H1 (cell line): ENCODE results near the gene PDE8B. TPM values are rescaled to one million over a fixed set of nuclear protein-coding genes. Genes with fewer than 3 reads are reported as not detected.

Experiments used
- CTCF ChIA-PET: fragments of 300-600 bp; sonication (Branson Sonifier 250); formaldehyde crosslinking; loops from one replicate; lab custom pipeline; 2021; ENCODE audit not compliant: partially characterized antibody; lab: Charles Lee
- POLR2A ChIA-PET: fragments of 300-600 bp; sonication (Branson Sonifier 250); formaldehyde crosslinking; loops from one replicate; lab custom pipeline; 2021; ENCODE audit warnings: inconsistent platforms; ENCODE audit not compliant: partially characterized antibody; lab: Charles Lee
- DNase-seq, 2 experiments: peaks; one replicate each; pipeline versions ENCODE4 v3.0.0 to v3.0.0-alpha.2; 2010 to 2022; ENCODE audit warnings: low spot score in 2 of 2, low read depth in 1 of 2, mixed read lengths in 1 of 2
- FAIRE-seq: peaks from 2 replicates; lab custom pipeline; 2011; peaks lifted over from hg19 to GRCh38; lab: Jason Lieb, UNC
- H2AFZ ChIP-seq: 2 replicates; pipeline ENCODE4 v1.8.1; 2012; ENCODE audit warnings: low read length, inconsistent platforms
- H2AK5ac ChIP-seq: 2 replicates; pipeline ENCODE4 v1.6.1; 2013; ENCODE audit warnings: low read depth, low read length
- H2BK120ac ChIP-seq: replicated peaks from 2 replicates; pipeline ENCODE3; 2013; ENCODE audit warnings: low read depth, low read length, inconsistent platforms
- H2BK12ac ChIP-seq: 2 replicates; pipeline ENCODE4 v1.6.1; 2013; ENCODE audit warnings: low read depth, low read length
- H2BK15ac ChIP-seq: 2 replicates; pipeline ENCODE4 v1.6.1; 2013; ENCODE audit warnings: low read length
- H2BK20ac ChIP-seq: 2 replicates; pipeline ENCODE4 v1.6.1; 2013; ENCODE audit warnings: low read length
- H2BK5ac ChIP-seq: 2 replicates; pipeline ENCODE4 v1.6.1; 2013; ENCODE audit warnings: low read depth, low read length
- H3K14ac ChIP-seq: 2 replicates; pipeline ENCODE4 v1.6.1; 2013; ENCODE audit warnings: inconsistent platforms; ENCODE audit not compliant: insufficient read length
- H3K18ac ChIP-seq: 2 replicates; pipeline ENCODE4 v1.6.1; 2013; ENCODE audit warnings: low read length; ENCODE audit errors: extremely low read depth
- H3K23ac ChIP-seq: 2 replicates; pipeline ENCODE4 v1.6.1; 2013; ENCODE audit warnings: inconsistent platforms; ENCODE audit not compliant: insufficient read length
- H3K23me2 ChIP-seq: 2 replicates; pipeline ENCODE4 v1.6.1; 2013; ENCODE audit warnings: low read depth, low read length
- H3K27ac ChIP-seq: 2 replicates; pipeline ENCODE4 v1.6.1; 2011; ENCODE audit warnings: low read depth, low read length, inconsistent platforms
- H3K27me3 ChIP-seq, 4 experiments: replicated peaks in 1 of 4; 1 replicate in 1 of 4; 2 replicates in 3 of 4; pipeline versions ENCODE4 v1.6.1 to v1.8.1; 2011 to 2013; ENCODE audit warnings: low read length in 3 of 4, mild to moderate bottlenecking in 3 of 4, inconsistent platforms in 2 of 4, mixed read lengths in 2 of 4, moderate library complexity in 1 of 4; ENCODE audit not compliant: control insufficient read depth in 3 of 4, insufficient read depth in 3 of 4; ENCODE audit errors: extremely low read depth in 1 of 4
- H3K36me3 ChIP-seq, 4 experiments: 2 replicates each; pipeline versions ENCODE4 v1.6.1 to v1.8.1; 2011 to 2013; ENCODE audit warnings: mild to moderate bottlenecking in 4 of 4, low read length in 3 of 4, moderate library complexity in 2 of 4, control low read depth in 1 of 4, inconsistent platforms in 1 of 4; ENCODE audit not compliant: insufficient read depth in 4 of 4, control insufficient read depth in 2 of 4
- H3K4ac ChIP-seq: replicated peaks from 2 replicates; pipeline ENCODE3; 2013; ENCODE audit warnings: low read length, low read depth, mixed read lengths, inconsistent platforms; ENCODE audit not compliant: insufficient read length
- H3K4me1 ChIP-seq, 4 experiments: replicated peaks in 1 of 4; 1 replicate in 1 of 4; 2 replicates in 3 of 4; pipeline versions ENCODE4 v1.6.1 to v1.8.1; 2011 to 2013; ENCODE audit warnings: low read length in 3 of 4, inconsistent platforms in 2 of 4, mixed read lengths in 1 of 4; ENCODE audit not compliant: insufficient read depth in 4 of 4, control insufficient read depth in 3 of 4
- H3K4me2 ChIP-seq, 2 experiments: 2 replicates each; pipeline versions ENCODE4 v1.6.1 to v1.8.1; 2011 to 2013; ENCODE audit warnings: low read depth in 2 of 2, low read length in 2 of 2, control low read depth in 1 of 2, inconsistent platforms in 1 of 2, mild to moderate bottlenecking in 1 of 2; ENCODE audit not compliant: insufficient read depth in 1 of 2
- H3K4me3 ChIP-seq, 4 experiments: fragments of 200-600, 300-600 bp in 1 of 4; sonication (generic), shearing (Covaris generic), sonication (Bioruptor Twin) in 1 of 4; 2 replicates each; pipeline versions ENCODE4 v1.5.1 to v1.8.1; 2011 to 2016; ENCODE audit warnings: low read length in 4 of 4, low read depth in 3 of 4, control low read depth in 2 of 4, inconsistent platforms in 2 of 4, mild to moderate bottlenecking in 2 of 4, mixed read lengths in 1 of 4, moderate library complexity in 1 of 4; ENCODE audit not compliant: insufficient read depth in 2 of 4; ENCODE audit errors: extremely low read depth in 1 of 4
- H3K56ac ChIP-seq: replicated peaks from 2 replicates; pipeline ENCODE3; 2013; ENCODE audit warnings: low read depth, mild to moderate bottlenecking, mixed read lengths, low read length, inconsistent platforms; ENCODE audit not compliant: insufficient read length
- H3K79me1 ChIP-seq: 2 replicates; pipeline ENCODE4 v1.6.1; 2013; ENCODE audit warnings: low read depth, low read length, control low read depth
- H3K79me2 ChIP-seq, 2 experiments: 2 replicates each; pipeline versions ENCODE4 v1.6.1 to v1.8.1; 2012 to 2013; ENCODE audit warnings: low read length in 2 of 2, mild to moderate bottlenecking in 2 of 2, inconsistent platforms in 1 of 2; ENCODE audit not compliant: insufficient read depth in 2 of 2, control insufficient read depth in 1 of 2
- H3K9ac ChIP-seq, 4 experiments: replicated peaks in 1 of 4; 1 replicate in 1 of 4; 2 replicates in 3 of 4; pipeline versions ENCODE4 v1.6.1 to v1.8.1; 2011 to 2013; ENCODE audit warnings: low read depth in 3 of 4, low read length in 3 of 4, control low read depth in 2 of 4, mild to moderate bottlenecking in 2 of 4, moderate library complexity in 2 of 4, inconsistent platforms in 1 of 4; ENCODE audit errors: extremely low read depth in 1 of 4
- H3K9me3 ChIP-seq, 2 experiments: 2 replicates each; pipeline versions ENCODE4 v1.6.1 to v1.8.1; 2012 to 2013; ENCODE audit warnings: mild to moderate bottlenecking in 2 of 2, moderate library complexity in 2 of 2, control low read depth in 1 of 2, inconsistent platforms in 1 of 2, low read depth in 1 of 2, low read length in 1 of 2, mixed read lengths in 1 of 2; ENCODE audit not compliant: insufficient read depth in 2 of 2
- H4K20me1 ChIP-seq, 2 experiments: replicated peaks in 1 of 2; 2 replicates each; pipeline versions ENCODE3 to v1.8.1; 2011 to 2013; ENCODE audit warnings: inconsistent platforms in 2 of 2, low read length in 2 of 2, mild to moderate bottlenecking in 1 of 2; ENCODE audit not compliant: insufficient read depth in 2 of 2, control insufficient read depth in 1 of 2
- H4K5ac ChIP-seq: 2 replicates; pipeline ENCODE4 v1.6.1; 2013; ENCODE audit warnings: low read length, low read depth, mixed read lengths, inconsistent platforms; ENCODE audit not compliant: insufficient read length
- H4K8ac ChIP-seq: 2 replicates; pipeline ENCODE4 v1.8.0; 2013; ENCODE audit warnings: mild to moderate bottlenecking, moderate library complexity, low read length, inconsistent platforms; ENCODE audit not compliant: insufficient read depth; ENCODE audit errors: extremely low read depth
- H4K91ac ChIP-seq: replicated peaks from 2 replicates; pipeline ENCODE3; 2013; ENCODE audit warnings: low read length, mixed read lengths, inconsistent platforms; ENCODE audit not compliant: insufficient read length
- ATF2 ChIP-seq: IDR thresholded peaks from 2 replicates; pipeline ENCODE4 v1.6.1; 2012; ENCODE audit warnings: low read length, inconsistent platforms
- ATF3 ChIP-seq: IDR thresholded peaks from 2 replicates; pipeline ENCODE4 v1.6.1; 2011; ENCODE audit warnings: low read depth, mild to moderate bottlenecking, low read length; ENCODE audit not compliant: insufficient read depth
- BRCA1 ChIP-seq: IDR thresholded peaks from 2 replicates; pipeline ENCODE4 v1.6.1; 2012; ENCODE audit warnings: low read depth, low read length, improper control_type of control experiment
- CBX8 ChIP-seq: fragments of 300-800, 300-1000 bp; sonication (generic); IDR thresholded peaks from 2 replicates; pipeline ENCODE4 v1.7.1; 2016; ENCODE audit warnings: low read depth, low read length, borderline replicate concordance
- CHD2 ChIP-seq: IDR thresholded peaks from 2 replicates; pipeline ENCODE4 v1.6.1; 2012; ENCODE audit warnings: low read length, improper control_type of control experiment
- FOSL1 ChIP-seq: IDR thresholded peaks from 2 replicates; pipeline ENCODE4 v1.6.1; 2011; ENCODE audit warnings: mild to moderate bottlenecking, low read depth, low read length, moderate library complexity; ENCODE audit not compliant: insufficient read depth
- HDAC2 ChIP-seq, 2 experiments: fragments of 300-600 bp in 1 of 2; sonication (generic) in 1 of 2; IDR thresholded peaks; 2 replicates each; pipeline ENCODE4 v1.6.1; 2011 to 2012; ENCODE audit warnings: low read depth in 2 of 2, low read length in 2 of 2, mild to moderate bottlenecking in 2 of 2, moderate library complexity in 2 of 2, borderline replicate concordance in 1 of 2, inconsistent platforms in 1 of 2
- NRF1 ChIP-seq: IDR thresholded peaks from 2 replicates; pipeline ENCODE4 v1.6.1; 2011; ENCODE audit warnings: mild to moderate bottlenecking, low read depth, low read length, improper control_type of control experiment
- SP1 ChIP-seq: IDR thresholded peaks from 2 replicates; pipeline ENCODE4 v1.6.1; 2011; ENCODE audit warnings: low read depth, low read length
- SUZ12 ChIP-seq: fragments of 200-600 bp; sonication (generic); IDR thresholded peaks from 2 replicates; pipeline ENCODE4 v1.6.1; 2012; ENCODE audit warnings: mild to moderate bottlenecking, inconsistent platforms, low read length, moderate library complexity, mixed read lengths
- TEAD4 ChIP-seq: IDR thresholded peaks from 2 replicates; pipeline ENCODE4 v1.6.1; 2012; ENCODE audit warnings: low read depth, low read length, inconsistent platforms, mixed read lengths
- YY1 ChIP-seq: IDR thresholded peaks from 2 replicates; pipeline ENCODE4 v1.6.1; 2011; ENCODE audit warnings: low read depth, mild to moderate bottlenecking, low read length
- ZNF274 ChIP-seq: IDR thresholded peaks from 2 replicates; pipeline ENCODE4 v1.7.0; 2012; ENCODE audit warnings: low read length, borderline replicate concordance; ENCODE audit errors: extremely low read depth
- WGBS, 2 experiments: shearing (Covaris generic) in 1 of 2; methylation state at CpG; one replicate each; pipeline versions ENCODE4 v1.1.6 to v1.1.7; 2013 to 2015; ENCODE audit warnings: low lambda C conversion rate in 2 of 2, mixed read lengths in 2 of 2, inconsistent platforms in 1 of 2, low coverage in 1 of 2, missing lambda C conversion rate in 1 of 2; ENCODE audit not compliant: insufficient replicate concordance in 2 of 2, insufficient coverage in 1 of 2, insufficient read length in 1 of 2; ENCODE audit errors: extremely low coverage in 1 of 2, missing lambda C conversion rate in 1 of 2; 5-methylcytosine and 5-hydroxymethylcytosine counted together
- polyA plus RNA-seq, 7 experiments: library from polyadenylated mRNA; depleted of rRNA in 3 of 7; stranded (reverse) in 5 of 7; unstranded in 2 of 7; fragments of >200 nt in 5 of 7; fragments of 200-250 nt in 2 of 7; gene quantifications; 1 replicate in 5 of 7; 2 replicates in 1 of 7; 4 replicates in 1 of 7; pipeline versions ENCODE4 v1.2.1 to v1.2.3, GENCODE V29; 2011 to 2013; ENCODE audit warnings: missing spikeins in 2 of 7, mixed read lengths in 2 of 7
- total RNA-seq: library from RNA; stranded (reverse); fragmentation: NEBNext Ultra II Directional; extraction: Animal tissue kit (Norgen Biotek cat#: 25700); gene quantifications from 2 replicates; pipeline ENCODE4 v1.2.1, GENCODE V29; 2021

PDE8B gene
- total and polyA plus RNA-seq, 2 of the 8 experiments (the other 6 are each of a cell fraction or from before 2014, with no cell fraction given), result 0.32 to 1.1 TPM

GRCh38 chr5:77204967-77205366 lies 5.5 kb upstream of the PDE8B start:
- Histone ChIP-seq H3K4ac (no peak overlapping the region), H3K4me2 (no peak overlapping the region), H2BK15ac (no peak overlapping the region), H4K20me1 (no peaks in the 10 kb centered on the region), H4K8ac (no peak overlapping the region), H2AK5ac (no peak overlapping the region), H2BK20ac (no peak overlapping the region), H3K23ac (no peak overlapping the region), H3K14ac (no peak overlapping the region), H3K9ac (no peak overlapping the region), H3K4me3 (no peak overlapping the region), H3K18ac (no peak overlapping the region), H4K91ac (no peak overlapping the region), H2BK120ac (no peak overlapping the region), H4K5ac (no peak overlapping the region), H3K27ac (no peak overlapping the region), H3K79me2 (no peaks in the 10 kb centered on the region), H2BK12ac (no peak overlapping the region), H2AFZ (no peak overlapping the region), H3K27me3 (peaks cover 5 to 22% (median 16%) of the 10 kb centered on the region in 4 experiments), H3K4me1 (0 out of 7 replicates have a peak, but pooled peaks cover 0 to 2% (median 0%) of the 10 kb centered on the region in 4 experiments), H3K56ac (no peak overlapping the region), H3K36me3 (no peaks in the 10 kb centered on the region), H3K23me2 (no peaks in the 10 kb centered on the region; the same call in 1 of the 2 replicates), H3K9me3 (no peaks in the 10 kb centered on the region), H2BK5ac (no peak overlapping the region), H3K79me1 (no peaks in the 10 kb centered on the region)
- FAIRE-seq (no peak), DNase-seq (no peak)
- ChIA-PET CTCF (no interaction called here), POLR2A (no interaction called here)
- WGBS, 2 experiments, result 98% methylated on average over 2 of the region's 2 CpGs; no CpG with 5 or more reads in 1 of the 2 experiments
- TF ChIP-seq YY1, result no peak
- TF ChIP-seq SUZ12, result no peak
- no peak for TF ChIP-seq CHD2
- no peak for TF ChIP-seq NRF1
- no peak for TF ChIP-seq ATF2
- TF ChIP-seq HDAC2 (IDR thresholded peaks at IDR 0.05; ENCODE audit: borderline replicate concordance in 1 of 2, low read depth in 2 of 2, low read length in 2 of 2), result no peak
- TF ChIP-seq TEAD4, result no peak
- TF ChIP-seq ZNF274, result no peak
- TF ChIP-seq ATF3, result no peak
- TF ChIP-seq CBX8, result no peak
- TF ChIP-seq BRCA1, result no peak
- no peak for TF ChIP-seq SP1
- TF ChIP-seq FOSL1, result no peak
